Left ventricle myocardium inferior (tissue), 1 donor: ENCODE results near the gene HOXD1. TPM values are rescaled to one million over a fixed set of nuclear protein-coding genes. Genes with fewer than 3 reads are reported as not detected.

Source experiments
- DNase-seq: peaks from one replicate; pipeline ENCODE4 v3.0.0-alpha.2; 2020
- H3K27ac ChIP-seq: fragments of 200-600 bp; replicated peaks from 2 replicates; pipeline ENCODE4 v1.8.0; 2021
- H3K27me3 ChIP-seq: fragments of 200-600 bp; 2 replicates; pipeline ENCODE4 v1.8.0; 2021; ENCODE audit warnings: low read depth
- H3K36me3 ChIP-seq: fragments of 200-600 bp; 2 replicates; pipeline ENCODE4 v1.8.0; 2021
- H3K4me1 ChIP-seq: fragments of 200-600 bp; 2 replicates; pipeline ENCODE4 v1.8.0; 2021
- H3K4me3 ChIP-seq: fragments of 200-600 bp; 2 replicates; pipeline ENCODE4 v1.8.0; 2021; ENCODE audit warnings: mild to moderate bottlenecking, moderate library complexity
- H3K9me3 ChIP-seq: fragments of 200-600 bp; replicated peaks from 2 replicates; pipeline ENCODE4 v1.8.0; 2021
- intact Hi-C: fragments of 100-400 bp; cut with micrococcal nuclease; formaldehyde crosslinking; loops from one replicate; pipeline ENCODE4 v1.11.0; 2022
- total RNA-seq: library from RNA; stranded (reverse); fragmentation: NEBNext Ultra II Directional; extraction: Animal tissue kit (Norgen Biotek cat#: 25700); gene quantifications from one replicate; pipeline ENCODE4 v1.2.1, GENCODE V29; 2021
- TF ChIP-seq, protein P1 (sequence below): fragments of 200-600 bp; IDR thresholded peaks from 2 replicates; pipeline ENCODE4 v1.8.0; 2021; ENCODE audit warnings: antibody characterized with exemption, mild to moderate bottlenecking, borderline replicate concordance
- donor health status: DM: no; HTN: yes; CAD: no; lungs with severe emphysema.

Gene HOXD1
- total RNA-seq, 1 donor from 2014 or later: not detected

DNA sequence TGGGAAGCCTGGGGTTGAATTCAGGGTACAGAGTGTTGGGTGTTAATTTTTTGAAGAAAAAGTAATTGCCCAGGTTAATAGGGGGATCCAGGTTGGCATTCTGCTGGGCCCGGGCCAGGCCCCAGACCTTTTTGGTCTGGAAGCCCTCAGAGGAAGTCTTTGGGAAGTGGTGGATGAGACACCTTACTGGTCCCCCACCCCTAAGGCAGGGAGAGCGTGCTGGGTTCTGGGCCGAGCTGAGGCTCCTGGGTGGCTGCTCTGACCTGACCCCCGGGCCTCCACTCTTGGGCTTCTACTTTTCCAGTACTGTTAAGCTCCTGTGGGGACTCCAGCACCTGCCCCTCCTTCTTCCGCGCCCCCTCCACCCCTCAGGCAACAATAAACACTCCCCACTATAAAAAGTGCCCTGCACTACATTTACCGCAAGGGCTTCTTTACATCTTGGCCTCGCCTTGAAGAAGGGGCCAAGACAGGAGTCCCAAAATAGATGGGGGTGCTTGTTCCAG, 32.1 kb upstream of the HOXD1 start:
- DNase-seq: no peak
- Histone ChIP-seq H3K27ac (no peak overlapping the region), H3K9me3 (no peaks in the 10 kb centered on the region), H3K4me1 (peaks cover 50% of the 10 kb centered on the region), H3K27me3 (peaks cover 100% of the 10 kb centered on the region), H3K36me3 (no peaks in the 10 kb centered on the region), H3K4me3 (no peak overlapping the region)
- intact Hi-C loops: no loop called here
- TF ChIP-seq, protein P1, sequence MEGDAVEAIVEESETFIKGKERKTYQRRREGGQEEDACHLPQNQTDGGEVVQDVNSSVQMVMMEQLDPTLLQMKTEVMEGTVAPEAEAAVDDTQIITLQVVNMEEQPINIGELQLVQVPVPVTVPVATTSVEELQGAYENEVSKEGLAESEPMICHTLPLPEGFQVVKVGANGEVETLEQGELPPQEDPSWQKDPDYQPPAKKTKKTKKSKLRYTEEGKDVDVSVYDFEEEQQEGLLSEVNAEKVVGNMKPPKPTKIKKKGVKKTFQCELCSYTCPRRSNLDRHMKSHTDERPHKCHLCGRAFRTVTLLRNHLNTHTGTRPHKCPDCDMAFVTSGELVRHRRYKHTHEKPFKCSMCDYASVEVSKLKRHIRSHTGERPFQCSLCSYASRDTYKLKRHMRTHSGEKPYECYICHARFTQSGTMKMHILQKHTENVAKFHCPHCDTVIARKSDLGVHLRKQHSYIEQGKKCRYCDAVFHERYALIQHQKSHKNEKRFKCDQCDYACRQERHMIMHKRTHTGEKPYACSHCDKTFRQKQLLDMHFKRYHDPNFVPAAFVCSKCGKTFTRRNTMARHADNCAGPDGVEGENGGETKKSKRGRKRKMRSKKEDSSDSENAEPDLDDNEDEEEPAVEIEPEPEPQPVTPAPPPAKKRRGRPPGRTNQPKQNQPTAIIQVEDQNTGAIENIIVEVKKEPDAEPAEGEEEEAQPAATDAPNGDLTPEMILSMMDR: no peak

DNA sequence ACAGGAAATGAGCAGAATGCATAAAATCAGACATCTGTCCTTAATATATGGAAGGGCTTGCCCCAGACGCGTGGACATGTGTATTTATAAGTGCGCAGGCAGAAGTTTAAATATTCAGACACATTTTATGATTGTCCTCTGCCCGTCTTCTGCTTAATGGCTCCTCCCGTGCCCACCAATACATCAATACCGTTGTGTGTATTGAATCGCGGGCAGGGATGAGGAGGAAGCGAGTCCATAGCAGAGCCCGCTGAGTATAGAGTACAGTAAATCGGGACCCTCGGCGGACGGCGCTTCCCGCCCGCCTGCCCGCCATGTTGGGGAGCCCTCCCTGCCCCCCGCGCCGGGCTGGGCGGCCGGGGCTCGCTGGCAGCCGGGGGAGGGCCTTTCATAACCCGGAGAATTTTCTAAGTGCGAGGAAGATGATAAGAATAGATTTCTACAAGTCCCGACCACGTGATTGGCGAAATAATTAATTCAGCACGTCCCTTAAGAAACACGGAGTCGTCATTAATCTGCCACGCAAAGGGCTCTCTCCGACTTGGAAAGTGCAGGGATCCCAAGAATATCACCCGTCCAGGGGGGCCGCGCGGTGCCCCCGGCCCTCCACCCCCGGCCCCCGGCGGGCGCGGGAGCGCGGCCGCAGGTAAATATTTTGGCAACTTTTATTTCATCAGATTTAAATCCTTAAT, 31.5 kb upstream of the HOXD1 start, which contains the start of gene HOXD3:
HOXD3 (plus strand) TSS at position 501 of the 692 bp plus-strand sequence. CDS start 11,808 bp downstream, outside the sequence.
- H3K27me3 ChIP-seq: peaks cover 100% of the 10 kb centered on the region

DNA sequence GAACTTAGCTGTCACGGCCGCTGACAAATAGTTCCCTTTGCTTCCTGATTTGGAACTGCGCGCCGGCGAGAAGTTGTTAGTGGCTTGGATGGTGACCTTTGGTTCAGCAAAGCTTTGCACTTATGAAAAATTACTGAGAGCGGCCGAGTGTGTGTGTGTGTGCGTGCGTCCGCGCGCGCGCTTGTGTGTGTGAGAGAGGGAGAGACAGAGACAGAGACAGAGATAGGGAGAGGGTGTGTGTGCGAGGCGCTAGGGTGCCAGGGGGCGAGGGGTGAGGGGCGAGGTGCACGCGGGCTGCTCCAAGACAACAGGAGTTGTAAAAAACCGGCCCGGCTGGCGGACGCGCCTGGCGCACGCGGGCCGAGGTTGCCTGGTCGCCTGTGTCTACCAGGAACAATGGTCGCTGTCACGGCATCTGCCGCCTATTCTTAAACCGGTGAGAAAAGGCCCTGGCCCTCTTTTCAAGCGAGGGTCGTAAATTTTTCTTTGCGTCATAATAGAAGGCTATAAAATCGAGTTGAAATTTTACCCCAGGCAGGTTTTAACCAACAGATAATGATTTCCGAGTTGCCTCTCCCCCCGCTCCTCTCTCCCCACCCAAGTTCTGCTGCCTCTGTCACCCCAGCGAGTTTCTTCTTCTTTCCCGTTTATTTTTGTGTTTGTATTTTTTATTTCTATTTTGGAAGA, 30.8 kb upstream of the HOXD1 start:
- TF ChIP-seq, protein P1: no peak
- peaks cover 40% of the 10 kb centered on the region for H3K4me1 ChIP-seq
- H3K27me3 ChIP-seq: peaks cover 100% of the 10 kb centered on the region
- H3K4me3 ChIP-seq: peak overlapping the region; percentile 36
- no peak overlapping the region for H3K27ac ChIP-seq
- no peaks in the 10 kb centered on the region for H3K36me3 ChIP-seq
- no peak for DNase-seq
- intact Hi-C loops: no loop called here
- no peaks in the 10 kb centered on the region for H3K9me3 ChIP-seq

More for the DNA sequence above, 31.5 kb upstream of the HOXD1 start, which contains the start of gene HOXD3:
- Histone ChIP-seq H3K4me3 (peak within 1 kb of the TSS; percentile 36), H3K4me1 (peaks cover 44% of the 10 kb centered on the region), H3K9me3 (no peaks in the 10 kb centered on the region), H3K36me3 (no peaks in the 10 kb centered on the region), H3K27ac (no peak within 1 kb of the TSS)
- TF ChIP-seq, protein P1: no peak
- intact Hi-C loops: no loop called here
- DNase-seq: no peak

DNA sequence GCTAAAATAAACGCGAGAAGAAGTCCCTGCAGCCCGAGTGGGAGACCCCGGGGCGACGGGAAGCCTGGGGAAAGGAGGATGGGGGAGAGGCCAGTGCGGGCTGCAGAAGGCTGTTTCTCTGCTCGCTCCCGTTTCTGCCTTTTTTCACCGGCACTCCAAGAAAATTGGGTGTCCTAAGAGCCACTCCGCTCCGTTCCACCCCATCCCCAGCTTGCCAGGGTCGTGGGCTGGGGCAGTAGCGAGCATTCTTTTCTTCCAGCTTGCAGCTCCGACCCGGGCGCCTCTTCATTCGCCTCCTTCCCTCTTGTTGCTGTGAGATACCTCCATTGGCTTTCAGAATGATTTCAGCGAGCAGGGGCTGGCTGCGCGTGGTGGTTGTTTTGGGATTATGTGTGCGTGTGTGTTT, 30.3 kb upstream of the HOXD1 start:
- intact Hi-C loops: no loop called here
- Histone ChIP-seq H3K4me1 (peaks cover 40% of the 10 kb centered on the region), H3K36me3 (no peaks in the 10 kb centered on the region), H3K4me3 (peak overlapping the region; percentile 36), H3K27me3 (peaks cover 100% of the 10 kb centered on the region), H3K9me3 (no peaks in the 10 kb centered on the region), H3K27ac (no peak overlapping the region)
- no peak for DNase-seq
- TF ChIP-seq, protein P1: no peak

DNA sequence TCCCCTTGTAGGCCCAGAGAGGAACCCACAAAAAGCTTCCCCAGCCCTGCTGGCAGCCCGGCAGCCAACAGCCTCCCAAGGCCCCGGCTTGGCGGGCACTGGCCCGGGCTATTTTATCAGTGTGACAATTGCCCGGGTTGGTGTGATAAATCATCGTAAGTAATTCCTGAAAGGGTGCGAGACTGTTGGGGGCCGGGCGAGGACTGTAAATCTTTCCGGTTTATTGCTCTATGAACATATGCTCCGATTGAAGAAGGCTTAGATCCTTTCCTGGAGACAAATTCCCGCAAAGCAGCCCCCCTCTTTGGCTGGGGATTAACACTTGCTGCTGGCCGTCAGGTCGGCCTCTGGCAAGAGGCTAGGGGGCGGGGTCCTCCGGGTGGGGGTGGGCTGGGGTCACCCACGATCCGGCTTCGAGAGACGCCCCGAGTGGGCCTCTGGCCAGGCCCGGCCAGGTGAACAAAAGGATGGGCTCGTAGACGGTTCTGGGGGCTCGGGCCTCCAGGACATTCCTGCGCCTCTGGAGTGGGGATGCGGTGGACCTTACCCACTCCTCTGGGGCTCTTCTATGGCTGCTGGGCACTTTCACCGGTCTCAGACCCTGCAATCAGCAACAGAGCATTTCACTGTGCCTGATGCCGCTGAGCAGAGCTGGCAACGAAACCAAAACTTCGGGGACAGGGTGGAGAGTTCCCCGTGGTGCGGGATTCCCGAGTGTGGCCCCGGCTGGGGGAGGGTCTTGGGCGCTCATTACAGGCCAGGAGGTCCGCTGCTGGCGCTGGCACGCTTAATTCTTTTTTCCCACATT, 29.4 kb upstream of the HOXD1 start:
- H3K27ac ChIP-seq: no peak overlapping the region
- H3K4me3 ChIP-seq: no peak overlapping the region
- intact Hi-C loops: no loop called here
- H3K9me3 ChIP-seq: no peaks in the 10 kb centered on the region
- H3K36me3 ChIP-seq: no peaks in the 10 kb centered on the region
- H3K4me1 ChIP-seq: peaks cover 40% of the 10 kb centered on the region
- peaks cover 100% of the 10 kb centered on the region for H3K27me3 ChIP-seq
- TF ChIP-seq, protein P1: no peak
- no peak for DNase-seq
